K562 (cell line): ENCODE results near the gene IFI27L2. TPM values are rescaled to one million over a fixed set of nuclear protein-coding genes. Genes with fewer than 3 reads are reported as not detected.

Experiments used
- polyA plus RNA-seq, 8 experiments: library from polyadenylated mRNA; depleted of rRNA in 4 of 8; stranded (reverse) in 5 of 8; unstranded in 3 of 8; fragments of >200 nt; fragmentation: Nextera tagmentation in 2 of 8; fragmentation: Illumina TruSeq in 1 of 8; extraction: Ambion mirVana in 2 of 8; extraction: Trizol in 1 of 8; gene quantifications; 2 replicates each; pipeline versions ENCODE4 v1.2.1 to v1.2.3, GENCODE V29; 2011 to 2014; ENCODE audit warnings: inconsistent platforms in 1 of 8, missing spikeins in 1 of 8
- total RNA-seq, 7 experiments: library from RNA; depleted of rRNA in 6 of 7; stranded (reverse); fragments of >200 nt in 6 of 7; fragmentation: Illumina TruSeq in 2 of 7; extraction: Trizol in 2 of 7; gene quantifications; 2 replicates each; pipeline versions ENCODE4 v1.2.1 to v1.2.3, GENCODE V29; 2011 to 2021; ENCODE audit warnings: low replicate concordance in 1 of 7

The IFI27L2 gene
- total and polyA plus RNA-seq, 9 of the 15 experiments (the other 6 are each of a cell fraction or from before 2014, with no cell fraction given) = 1.0 to 9.3 (median 4.1) TPM

Other genes with a start within 250 kb of the IFI27L2 start
Only the 7 nearest of the 11 such genes appear.
- gene ASB2, start 153.0 kb downstream of the IFI27L2 start, total RNA-seq (2014; rRNA removed) = not detected in 2 replicates
- not detected in 2 replicates for gene ASB2, start 153.0 kb downstream of the IFI27L2 start, total RNA-seq (2014; rRNA removed; fragmentation: Illumina TruSeq; extraction: Trizol)
- not detected in 2 replicates for gene ASB2, start 153.0 kb downstream of the IFI27L2 start, total RNA-seq (2015; rRNA removed; fragmentation: Illumina TruSeq; extraction: Trizol)
- not detected in 2 replicates for gene ASB2, start 153.0 kb downstream of the IFI27L2 start, total RNA-seq (2021)
- gene ASB2, start 153.0 kb downstream of the IFI27L2 start, polyA plus RNA-seq (2011; rRNA removed) = not detected in 2 replicates
- gene ASB2, start 153.0 kb downstream of the IFI27L2 start, polyA plus RNA-seq (2014; fragmentation: Illumina TruSeq; extraction: Trizol) = not detected in 2 replicates
- not detected for gene ASB2, start 153.0 kb downstream of the IFI27L2 start, polyA plus RNA-seq (2014; fragmentation: Nextera tagmentation; extraction: Ambion mirVana)
- not detected in 2 replicates for gene ASB2, start 153.0 kb downstream of the IFI27L2 start, polyA plus RNA-seq (2014; rRNA removed)
- gene CCDC197, start 132.3 kb downstream of the IFI27L2 start, total RNA-seq (2014; rRNA removed) = not detected in 2 replicates
- not detected in 2 replicates for gene CCDC197, start 132.3 kb downstream of the IFI27L2 start, total RNA-seq (2014; rRNA removed; fragmentation: Illumina TruSeq; extraction: Trizol)
- not detected in 2 replicates for gene CCDC197, start 132.3 kb downstream of the IFI27L2 start, total RNA-seq (2015; rRNA removed; fragmentation: Illumina TruSeq; extraction: Trizol)
- gene CCDC197, start 132.3 kb downstream of the IFI27L2 start, total RNA-seq (2021) = not detected in 2 replicates
- not detected in 2 replicates for gene CCDC197, start 132.3 kb downstream of the IFI27L2 start, polyA plus RNA-seq (2011; rRNA removed)
- not detected in 2 replicates for gene CCDC197, start 132.3 kb downstream of the IFI27L2 start, polyA plus RNA-seq (2014; fragmentation: Illumina TruSeq; extraction: Trizol)
- gene CCDC197, start 132.3 kb downstream of the IFI27L2 start, polyA plus RNA-seq (2014; fragmentation: Nextera tagmentation; extraction: Ambion mirVana) = not detected
- not detected in 2 replicates for gene CCDC197, start 132.3 kb downstream of the IFI27L2 start, polyA plus RNA-seq (2014; rRNA removed)
- 0.23 and 0.24 TPM in 2 replicates for gene OTUB2, start 103.3 kb downstream of the IFI27L2 start, total RNA-seq (2014; rRNA removed)
- 0.07 and 0.35 TPM in 2 replicates for gene OTUB2, start 103.3 kb downstream of the IFI27L2 start, total RNA-seq (2014; rRNA removed; fragmentation: Illumina TruSeq; extraction: Trizol)
- 0.11 and 0.15 TPM in 2 replicates for gene OTUB2, start 103.3 kb downstream of the IFI27L2 start, total RNA-seq (2015; rRNA removed; fragmentation: Illumina TruSeq; extraction: Trizol)
- 0.31 and 0.34 TPM in 2 replicates for gene OTUB2, start 103.3 kb downstream of the IFI27L2 start, total RNA-seq (2021)
- gene OTUB2, start 103.3 kb downstream of the IFI27L2 start, polyA plus RNA-seq (2011; rRNA removed) = 0.11 and 0.20 TPM in 2 replicates
- 0.15 and 0.21 TPM in 2 replicates for gene OTUB2, start 103.3 kb downstream of the IFI27L2 start, polyA plus RNA-seq (2014; fragmentation: Illumina TruSeq; extraction: Trizol)
- gene OTUB2, start 103.3 kb downstream of the IFI27L2 start, polyA plus RNA-seq (2014; fragmentation: Nextera tagmentation; extraction: Ambion mirVana) = under 1 TPM; 0.01 to 0.08 TPM
- gene OTUB2, start 103.3 kb downstream of the IFI27L2 start, polyA plus RNA-seq (2014; rRNA removed) = 0.08 and 0.26 TPM in 2 replicates
- gene DDX24, start 48.4 kb downstream of the IFI27L2 start, total RNA-seq (2014; rRNA removed) = 98.3 and 104 TPM in 2 replicates
- 129 and 139 TPM in 2 replicates for gene DDX24, start 48.4 kb downstream of the IFI27L2 start, total RNA-seq (2014; rRNA removed; fragmentation: Illumina TruSeq; extraction: Trizol)
- 122 and 125 TPM in 2 replicates for gene DDX24, start 48.4 kb downstream of the IFI27L2 start, total RNA-seq (2015; rRNA removed; fragmentation: Illumina TruSeq; extraction: Trizol)
- gene DDX24, start 48.4 kb downstream of the IFI27L2 start, total RNA-seq (2021) = 118 and 127 TPM in 2 replicates
- 95.7 and 98.6 TPM in 2 replicates for gene DDX24, start 48.4 kb downstream of the IFI27L2 start, polyA plus RNA-seq (2011; rRNA removed)
- 139 and 175 TPM in 2 replicates for gene DDX24, start 48.4 kb downstream of the IFI27L2 start, polyA plus RNA-seq (2014; fragmentation: Illumina TruSeq; extraction: Trizol)
- 100 to 1,000 TPM in 1 of 2 experiments, 10 to 100 TPM in 1; 95.1 to 136 TPM for gene DDX24, start 48.4 kb downstream of the IFI27L2 start, polyA plus RNA-seq (2014; fragmentation: Nextera tagmentation; extraction: Ambion mirVana)
- gene DDX24, start 48.4 kb downstream of the IFI27L2 start, polyA plus RNA-seq (2014; rRNA removed) = 67.4 and 82.4 TPM in 2 replicates
- gene IFI27L1, start 48.3 kb downstream of the IFI27L2 start, total RNA-seq (2014; rRNA removed) = 20.3 and 24.6 TPM in 2 replicates
- gene IFI27L1, start 48.3 kb downstream of the IFI27L2 start, total RNA-seq (2014; rRNA removed; fragmentation: Illumina TruSeq; extraction: Trizol) = 13.8 and 19.7 TPM in 2 replicates
- 17.6 and 17.8 TPM in 2 replicates for gene IFI27L1, start 48.3 kb downstream of the IFI27L2 start, total RNA-seq (2015; rRNA removed; fragmentation: Illumina TruSeq; extraction: Trizol)
- gene IFI27L1, start 48.3 kb downstream of the IFI27L2 start, total RNA-seq (2021) = 20.2 and 23.8 TPM in 2 replicates
- gene IFI27L1, start 48.3 kb downstream of the IFI27L2 start, polyA plus RNA-seq (2011; rRNA removed) = 28.0 and 31.9 TPM in 2 replicates
- 14.5 and 19.3 TPM in 2 replicates for gene IFI27L1, start 48.3 kb downstream of the IFI27L2 start, polyA plus RNA-seq (2014; fragmentation: Illumina TruSeq; extraction: Trizol)
- 10 to 100 TPM; 22.8 to 28.0 TPM for gene IFI27L1, start 48.3 kb downstream of the IFI27L2 start, polyA plus RNA-seq (2014; fragmentation: Nextera tagmentation; extraction: Ambion mirVana)
- 25.0 and 25.6 TPM in 2 replicates for gene IFI27L1, start 48.3 kb downstream of the IFI27L2 start, polyA plus RNA-seq (2014; rRNA removed)
- gene IFI27, start 18.9 kb downstream of the IFI27L2 start, total RNA-seq (2014; rRNA removed) = 0.45 and 0.98 TPM in 2 replicates
- 0.95 and 1.1 TPM in 2 replicates for gene IFI27, start 18.9 kb downstream of the IFI27L2 start, total RNA-seq (2014; rRNA removed; fragmentation: Illumina TruSeq; extraction: Trizol)
- gene IFI27, start 18.9 kb downstream of the IFI27L2 start, total RNA-seq (2015; rRNA removed; fragmentation: Illumina TruSeq; extraction: Trizol) = 1.6 and 1.8 TPM in 2 replicates
- gene IFI27, start 18.9 kb downstream of the IFI27L2 start, total RNA-seq (2021) = 1.0 and 1.3 TPM in 2 replicates
- 2.0 TPM in 2 replicates for gene IFI27, start 18.9 kb downstream of the IFI27L2 start, polyA plus RNA-seq (2011; rRNA removed)
- 0.19 and 1.2 TPM in 2 replicates for gene IFI27, start 18.9 kb downstream of the IFI27L2 start, polyA plus RNA-seq (2014; fragmentation: Illumina TruSeq; extraction: Trizol)
- 1 to 10 TPM; 2.4 to 3.4 TPM for gene IFI27, start 18.9 kb downstream of the IFI27L2 start, polyA plus RNA-seq (2014; fragmentation: Nextera tagmentation; extraction: Ambion mirVana)
- gene IFI27, start 18.9 kb downstream of the IFI27L2 start, polyA plus RNA-seq (2014; rRNA removed) = 0.89 TPM in 1 of 2 replicates, not detected in the other
- 0.04 TPM in 1 of 2 replicates, not detected in the other for gene PPP4R4, start 44.7 kb upstream of the IFI27L2 start, total RNA-seq (2014; rRNA removed)
- not detected in 2 replicates for gene PPP4R4, start 44.7 kb upstream of the IFI27L2 start, total RNA-seq (2014; rRNA removed; fragmentation: Illumina TruSeq; extraction: Trizol)
- gene PPP4R4, start 44.7 kb upstream of the IFI27L2 start, total RNA-seq (2015; rRNA removed; fragmentation: Illumina TruSeq; extraction: Trizol) = 0.11 TPM in 1 of 2 replicates, not detected in the other
- not detected in 2 replicates for gene PPP4R4, start 44.7 kb upstream of the IFI27L2 start, total RNA-seq (2021)
- gene PPP4R4, start 44.7 kb upstream of the IFI27L2 start, polyA plus RNA-seq (2011; rRNA removed) = 0.26 TPM in 1 of 2 replicates, not detected in the other
- not detected in 2 replicates for gene PPP4R4, start 44.7 kb upstream of the IFI27L2 start, polyA plus RNA-seq (2014; fragmentation: Illumina TruSeq; extraction: Trizol)
- gene PPP4R4, start 44.7 kb upstream of the IFI27L2 start, polyA plus RNA-seq (2014; fragmentation: Nextera tagmentation; extraction: Ambion mirVana) = not detected
- not detected in 2 replicates for gene PPP4R4, start 44.7 kb upstream of the IFI27L2 start, polyA plus RNA-seq (2014; rRNA removed)